AG08395 (cell line): ENCODE data around the gene OR11H12.
"Not testable (repeated sequence)": the region's sequence is repeated elsewhere in the genome, so short reads cannot be mapped to it uniquely, and the experiment has no call there.

ENCODE experiments used
- DNase-seq: peaks from one replicate; pipeline ENCODE4 v3.0.0; 2012; ENCODE audit warnings: mixed read lengths, low spot score

OR11H12 gene, protein sequence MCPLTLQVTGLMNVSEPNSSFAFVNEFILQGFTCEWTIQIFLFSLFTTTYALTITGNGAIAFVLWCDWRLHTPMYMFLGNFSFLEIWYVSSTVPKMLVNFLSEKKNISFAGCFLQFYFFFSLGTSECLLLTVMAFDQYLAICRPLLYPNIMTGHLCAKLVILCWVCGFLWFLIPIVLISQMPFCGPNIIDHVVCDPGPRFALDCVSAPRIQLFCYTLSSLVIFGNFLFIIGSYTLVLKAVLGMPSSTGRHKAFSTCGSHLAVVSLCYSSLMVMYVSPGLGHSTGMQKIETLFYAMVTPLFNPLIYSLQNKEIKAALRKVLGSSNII

DNA sequence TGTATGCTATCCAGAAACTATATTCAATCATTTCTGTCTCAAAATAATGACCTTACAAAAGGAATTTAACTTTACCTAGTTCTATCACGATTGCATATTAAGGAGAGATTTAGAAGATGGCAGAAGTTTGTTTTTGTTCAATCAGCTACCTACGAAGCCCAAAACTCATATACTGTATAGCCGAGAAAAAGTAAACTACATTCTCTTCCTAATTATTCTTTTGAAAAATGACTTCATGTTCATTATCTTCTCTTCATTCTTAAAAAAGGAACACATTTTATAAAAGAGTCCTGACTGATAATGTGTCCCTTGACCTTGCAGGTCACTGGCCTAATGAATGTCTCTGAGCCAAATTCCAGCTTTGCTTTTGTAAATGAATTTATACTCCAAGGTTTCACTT, at the start of gene OR11H12:
Gene OR11H12, plus strand, starts transcription at position 301 of the 400 bp plus-strand sequence. Its CDS starts 0 bp downstream, at position 301.
- not testable (repeated sequence) for DNase-seq

DNA sequence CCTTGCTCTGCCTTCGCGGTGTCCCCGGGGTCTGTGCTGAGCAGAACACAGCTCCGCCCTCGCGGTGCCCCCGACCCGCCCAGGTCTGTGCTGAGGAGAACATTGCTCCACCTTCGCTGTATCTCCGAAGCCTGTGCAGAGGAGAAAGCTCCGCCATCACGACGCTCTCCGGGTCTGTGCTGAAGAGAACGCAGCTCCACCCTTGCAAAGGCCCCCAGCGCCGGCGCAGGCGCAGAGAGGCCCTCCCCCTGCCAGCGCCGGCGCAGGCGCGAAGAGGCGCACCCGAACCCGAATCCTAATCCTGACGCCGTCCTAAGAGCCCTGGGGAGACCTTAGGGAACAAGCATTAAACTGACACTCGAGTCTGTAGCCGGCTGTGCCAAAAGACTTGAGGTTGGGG, 18.0 kb upstream of the OR11H12 start:
- not testable (repeated sequence) for DNase-seq

DNA sequence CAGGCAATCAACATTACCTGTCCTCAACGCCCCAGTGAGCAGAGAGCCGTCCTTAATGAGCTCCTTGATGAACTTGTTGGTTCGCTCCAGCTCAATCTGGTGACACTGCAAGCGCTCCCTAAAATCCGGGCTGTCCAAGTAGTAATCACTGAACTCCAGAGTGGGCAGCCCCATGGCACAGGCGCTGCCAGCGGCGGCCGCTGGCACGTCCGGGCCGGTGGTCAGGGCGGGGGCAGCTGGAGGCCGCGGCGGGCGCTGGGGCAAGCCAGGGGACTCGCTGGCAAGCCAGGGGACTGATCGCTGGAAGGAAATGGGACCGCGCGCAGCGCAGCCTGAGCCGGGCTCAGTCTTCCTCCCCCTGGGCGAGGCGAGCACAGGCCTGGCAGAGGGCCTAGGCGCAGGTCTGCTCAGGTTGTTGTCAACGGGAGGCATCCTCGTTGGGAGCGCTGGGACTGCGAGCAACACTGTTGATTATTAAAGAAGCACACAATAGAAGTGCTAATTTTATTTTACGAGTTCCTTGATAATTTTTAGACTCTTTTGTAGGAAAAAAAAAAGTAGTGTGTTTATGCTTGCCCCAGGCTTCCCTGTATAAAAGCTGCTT, 25.8 kb downstream of the OR11H12 start:
- not testable (repeated sequence) for DNase-seq

DNA sequence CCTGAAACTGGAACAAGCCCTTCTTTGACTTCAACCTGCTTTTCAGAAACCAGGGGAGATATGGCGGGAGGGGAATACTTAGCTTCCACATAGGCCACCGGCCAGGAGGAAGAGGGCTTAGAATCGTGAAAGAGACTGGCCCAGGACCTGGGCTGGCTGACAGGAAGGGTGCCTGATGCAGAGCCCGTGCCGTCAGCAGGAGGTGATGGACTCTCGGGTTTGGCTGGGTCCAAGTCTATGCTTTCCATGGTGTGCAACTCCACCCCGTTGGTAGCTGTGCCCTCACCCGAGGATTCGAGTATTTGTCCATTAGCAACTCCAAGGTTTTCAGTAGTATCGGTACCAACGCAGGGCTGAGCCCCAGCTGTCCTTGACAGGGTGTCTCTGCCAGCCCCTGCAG, 35.1 kb downstream of the OR11H12 start:
- DNase-seq, result not testable (repeated sequence)

DNA sequence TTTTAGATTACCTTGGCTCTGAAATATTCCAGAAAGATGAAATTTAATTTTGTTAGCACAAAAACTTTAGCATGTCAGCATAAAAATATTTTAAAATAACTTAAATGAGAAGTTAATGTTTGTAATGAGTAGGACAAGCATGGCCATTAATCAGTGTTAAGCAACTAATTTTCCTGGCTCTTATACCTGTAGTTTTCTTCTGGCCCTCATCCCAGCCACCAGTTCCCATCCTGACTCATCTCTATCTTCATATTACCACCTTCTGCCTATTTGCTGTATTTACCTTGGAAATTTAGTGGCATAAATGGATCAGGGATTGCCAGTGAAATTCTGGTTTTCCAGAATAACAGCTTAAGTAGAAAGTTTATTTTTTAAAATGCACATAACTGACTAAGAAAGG, 37.1 kb downstream of the OR11H12 start:
- not testable (repeated sequence) for DNase-seq

DNA sequence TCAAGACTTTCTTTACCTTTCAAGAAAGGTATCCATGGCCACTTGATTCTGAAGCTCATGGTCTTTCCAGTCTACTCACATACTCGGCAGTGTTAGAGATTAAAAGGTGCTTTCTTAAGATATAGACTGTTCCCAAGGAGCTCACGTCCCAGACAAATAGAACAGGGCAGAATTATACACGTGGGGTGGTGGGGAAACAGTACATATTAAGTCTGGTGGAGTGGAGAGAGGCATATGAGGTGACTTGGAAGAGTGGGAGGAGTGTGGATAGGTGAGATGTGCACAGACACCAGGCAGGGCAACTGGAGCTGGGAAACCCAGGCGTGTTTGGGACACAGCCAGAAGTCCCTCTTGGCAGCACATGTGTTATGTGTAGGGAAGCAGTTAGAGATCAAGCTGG, 37.9 kb downstream of the OR11H12 start:
- DNase-seq, result not testable (repeated sequence)

DNA sequence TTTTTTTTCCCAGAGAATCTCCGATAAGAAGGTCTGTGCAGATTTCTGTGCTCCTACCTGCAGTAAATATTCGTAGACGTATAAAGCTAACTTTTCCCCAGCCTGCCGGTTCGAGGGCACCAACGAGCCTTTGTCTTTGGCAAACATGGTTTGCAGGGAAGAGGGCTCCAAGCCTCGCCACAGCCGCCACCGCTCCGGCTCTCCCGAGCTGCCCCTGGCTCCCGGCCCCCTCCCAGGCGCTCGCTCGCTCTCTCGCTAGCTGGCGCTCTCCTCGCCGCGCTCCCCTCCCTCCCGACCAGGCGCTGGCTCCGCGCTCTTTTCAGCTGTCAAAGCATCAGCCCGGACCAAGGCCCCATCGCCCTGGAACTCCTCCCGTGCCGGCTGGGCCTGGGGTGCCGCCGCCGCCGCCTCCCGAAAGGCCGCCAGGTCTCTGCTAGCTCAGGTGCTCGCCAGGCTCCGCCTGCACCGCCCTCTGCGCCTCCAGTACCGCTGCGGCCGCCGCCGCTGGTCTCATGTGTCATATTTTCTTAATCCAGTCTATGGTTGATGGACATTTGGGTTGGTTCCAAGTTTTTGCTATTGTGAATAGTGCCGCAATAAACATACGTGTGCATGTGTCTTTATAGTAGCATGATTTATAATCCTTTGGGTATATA, 45.3 kb downstream of the OR11H12 start:
- DNase-seq, result not testable (repeated sequence)
